PFSK-1 (cell line): ENCODE results near the gene HIPK2.

ENCODE experiments used
- FOXP2 ChIP-seq: optimal IDR thresholded peaks from 2 replicates; pipeline ENCODE3; 2011; ENCODE audit warnings: borderline replicate concordance, control low read depth, inconsistent platforms; ENCODE audit not compliant: insufficient read depth; ENCODE audit errors: extremely low read length, extremely low read depth
- POLR2AphosphoS5 ChIP-seq: IDR thresholded peaks from 2 replicates; pipeline ENCODE4 v1.6.1; 2012; ENCODE audit warnings: low read depth, mild to moderate bottlenecking, control low read depth, low read length, moderate library complexity
- SIN3A ChIP-seq: IDR thresholded peaks from 2 replicates; pipeline ENCODE4 v1.6.1; 2012; ENCODE audit warnings: mild to moderate bottlenecking, low read length, moderate library complexity, borderline replicate concordance; ENCODE audit not compliant: insufficient read depth
- TAF1 ChIP-seq: IDR thresholded peaks from 2 replicates; pipeline ENCODE4 v1.6.1; 2012; ENCODE audit warnings: low read length, control low read depth, borderline replicate concordance; ENCODE audit not compliant: insufficient read depth
- TF ChIP-seq, protein P1 (sequence below), 2 experiments: IDR thresholded peaks; 2 replicates each; pipeline versions ENCODE4 v1.6.1 to v1.8.0; 2011 to 2012; ENCODE audit warnings: low read depth in 2 of 2, low read length in 2 of 2, control low read depth in 1 of 2, inconsistent platforms in 1 of 2, mild to moderate bottlenecking in 1 of 2, moderate library complexity in 1 of 2; ENCODE audit not compliant: insufficient read depth in 1 of 2

HIPK2 gene

DNA sequence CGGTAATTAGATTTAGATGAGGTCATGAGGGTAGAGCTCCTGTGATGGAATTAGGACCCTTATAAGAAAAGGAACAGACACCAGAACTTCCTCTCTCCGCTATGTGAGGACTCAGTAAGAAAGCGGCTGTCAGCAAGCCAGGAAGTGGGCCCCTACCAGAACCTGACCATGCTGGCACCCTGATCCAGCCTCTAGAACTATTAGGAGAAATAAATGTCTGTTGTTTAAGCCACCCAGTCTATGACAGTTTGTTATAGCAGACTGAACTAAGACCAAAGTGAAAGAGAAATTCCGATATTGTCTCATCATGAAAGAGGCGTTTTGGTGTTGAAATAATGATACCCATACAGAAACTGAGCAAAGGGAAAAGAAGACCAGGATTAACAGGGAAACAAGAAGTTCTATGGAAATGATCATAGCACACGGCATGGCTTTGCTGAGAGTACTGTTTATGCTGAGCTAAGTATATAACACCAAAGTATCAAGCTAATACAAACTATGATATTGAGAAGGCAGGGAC lies 245.1 kb downstream of the HIPK2 start:
- TF ChIP-seq POLR2AphosphoS5 (no peak), FOXP2 (no peak), TAF1 (no peak), SIN3A (no peak)
- TF ChIP-seq, protein P1, sequence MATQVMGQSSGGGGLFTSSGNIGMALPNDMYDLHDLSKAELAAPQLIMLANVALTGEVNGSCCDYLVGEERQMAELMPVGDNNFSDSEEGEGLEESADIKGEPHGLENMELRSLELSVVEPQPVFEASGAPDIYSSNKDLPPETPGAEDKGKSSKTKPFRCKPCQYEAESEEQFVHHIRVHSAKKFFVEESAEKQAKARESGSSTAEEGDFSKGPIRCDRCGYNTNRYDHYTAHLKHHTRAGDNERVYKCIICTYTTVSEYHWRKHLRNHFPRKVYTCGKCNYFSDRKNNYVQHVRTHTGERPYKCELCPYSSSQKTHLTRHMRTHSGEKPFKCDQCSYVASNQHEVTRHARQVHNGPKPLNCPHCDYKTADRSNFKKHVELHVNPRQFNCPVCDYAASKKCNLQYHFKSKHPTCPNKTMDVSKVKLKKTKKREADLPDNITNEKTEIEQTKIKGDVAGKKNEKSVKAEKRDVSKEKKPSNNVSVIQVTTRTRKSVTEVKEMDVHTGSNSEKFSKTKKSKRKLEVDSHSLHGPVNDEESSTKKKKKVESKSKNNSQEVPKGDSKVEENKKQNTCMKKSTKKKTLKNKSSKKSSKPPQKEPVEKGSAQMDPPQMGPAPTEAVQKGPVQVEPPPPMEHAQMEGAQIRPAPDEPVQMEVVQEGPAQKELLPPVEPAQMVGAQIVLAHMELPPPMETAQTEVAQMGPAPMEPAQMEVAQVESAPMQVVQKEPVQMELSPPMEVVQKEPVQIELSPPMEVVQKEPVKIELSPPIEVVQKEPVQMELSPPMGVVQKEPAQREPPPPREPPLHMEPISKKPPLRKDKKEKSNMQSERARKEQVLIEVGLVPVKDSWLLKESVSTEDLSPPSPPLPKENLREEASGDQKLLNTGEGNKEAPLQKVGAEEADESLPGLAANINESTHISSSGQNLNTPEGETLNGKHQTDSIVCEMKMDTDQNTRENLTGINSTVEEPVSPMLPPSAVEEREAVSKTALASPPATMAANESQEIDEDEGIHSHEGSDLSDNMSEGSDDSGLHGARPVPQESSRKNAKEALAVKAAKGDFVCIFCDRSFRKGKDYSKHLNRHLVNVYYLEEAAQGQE (IDR thresholded peaks at IDR 0.05; ENCODE audit: insufficient read depth in 1 of 2, low read depth in 2 of 2, low read length in 2 of 2): no peak

DNA sequence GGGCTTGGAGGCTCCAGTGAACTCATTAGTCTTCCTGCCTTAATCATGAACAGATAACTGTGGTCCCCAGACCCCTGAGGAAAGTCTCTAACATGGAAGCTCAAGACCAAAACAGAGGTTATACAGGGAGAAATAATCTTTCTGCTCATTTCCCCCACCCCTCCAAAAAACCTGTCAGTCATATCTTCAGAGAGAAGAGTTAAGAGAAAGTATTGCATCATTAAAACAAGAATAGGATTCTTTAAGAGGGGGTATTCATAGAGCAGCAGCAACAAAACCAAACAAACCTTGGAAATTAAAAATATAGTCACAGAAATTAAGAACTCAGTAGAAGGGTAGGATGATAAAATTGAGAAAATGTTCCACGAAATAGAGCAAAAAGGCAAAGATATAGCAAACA lies 246.7 kb downstream of the HIPK2 start:
- TF ChIP-seq POLR2AphosphoS5 (no peak), FOXP2 (no peak), SIN3A (no peak), TAF1 (no peak)
- TF ChIP-seq, protein P1 (IDR thresholded peaks at IDR 0.05; ENCODE audit: insufficient read depth in 1 of 2, low read depth in 2 of 2, low read length in 2 of 2): no peak

GRCh38 chr7:139526578-139527544 lies 250.9 kb downstream of the HIPK2 start:
- no peak for TF ChIP-seq FOXP2
- TF ChIP-seq, protein P1 (IDR thresholded peaks at IDR 0.05; ENCODE audit: insufficient read depth in 1 of 2, low read depth in 2 of 2, low read length in 2 of 2): no peak
- TF ChIP-seq POLR2AphosphoS5: no peak

- TF ChIP-seq, protein P1 (IDR thresholded peaks at IDR 0.05; ENCODE audit: insufficient read depth in 1 of 2, low read depth in 2 of 2, low read length in 2 of 2): no peak
- TF ChIP-seq POLR2AphosphoS5 (no peak), TAF1 (no peak), SIN3A (no peak), FOXP2 (no peak)
Observed at GRCh38 chr7:139525750-139526149, 252.0 kb downstream of the HIPK2 start.
